ENCODE data around the gene NANS.
A peak's percentile ranks its signal among the peaks of the same experiment; 100 is the strongest.
"Not testable (repeated sequence)": the region's sequence is repeated elsewhere in the genome, so short reads cannot be mapped to it uniquely, and the experiment has no call there.

The NANS gene

DNA sequence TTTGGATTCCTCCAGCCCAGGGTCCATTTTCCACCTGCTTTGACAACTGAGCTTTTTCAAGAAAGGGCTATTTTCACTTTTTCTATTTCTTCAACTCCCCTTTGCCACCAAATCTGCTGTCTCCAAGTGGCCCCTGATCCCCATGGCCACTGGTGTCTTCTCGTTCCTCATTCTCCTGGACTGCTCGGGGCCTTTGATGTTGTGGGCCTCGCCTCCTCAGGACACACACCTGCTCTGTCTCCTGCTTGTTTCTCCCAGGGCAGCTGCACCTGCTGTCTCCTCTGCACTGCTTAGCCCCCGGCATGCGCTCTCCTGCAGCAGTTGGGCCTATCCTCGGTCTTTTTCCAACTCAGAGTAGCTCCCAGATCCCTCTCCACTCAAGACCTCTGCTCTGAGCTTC is 16.3 kb upstream of the NANS start:
- no peak for DNase-seq

DNA sequence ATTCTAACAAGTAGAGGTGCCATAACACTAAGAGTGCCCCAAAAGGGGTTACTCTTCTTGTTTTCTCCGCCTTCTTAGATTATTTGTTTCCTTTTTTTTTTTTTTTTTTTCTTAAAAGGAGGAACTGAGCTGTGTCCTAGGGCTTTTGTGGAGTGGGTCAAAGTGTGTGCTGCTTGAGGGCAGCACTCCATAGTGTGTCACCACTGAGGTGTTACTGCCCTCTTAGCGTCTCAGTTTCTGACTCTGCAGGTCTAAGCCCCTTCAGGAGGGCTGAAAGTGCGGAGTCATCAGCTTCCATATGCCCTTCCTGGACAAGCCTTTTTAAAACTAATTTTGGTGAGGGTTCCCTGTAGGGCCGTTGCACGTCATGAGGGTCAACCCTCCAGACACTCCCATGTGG is 12.6 kb upstream of the NANS start:
- no peak for DNase-seq

DNA sequence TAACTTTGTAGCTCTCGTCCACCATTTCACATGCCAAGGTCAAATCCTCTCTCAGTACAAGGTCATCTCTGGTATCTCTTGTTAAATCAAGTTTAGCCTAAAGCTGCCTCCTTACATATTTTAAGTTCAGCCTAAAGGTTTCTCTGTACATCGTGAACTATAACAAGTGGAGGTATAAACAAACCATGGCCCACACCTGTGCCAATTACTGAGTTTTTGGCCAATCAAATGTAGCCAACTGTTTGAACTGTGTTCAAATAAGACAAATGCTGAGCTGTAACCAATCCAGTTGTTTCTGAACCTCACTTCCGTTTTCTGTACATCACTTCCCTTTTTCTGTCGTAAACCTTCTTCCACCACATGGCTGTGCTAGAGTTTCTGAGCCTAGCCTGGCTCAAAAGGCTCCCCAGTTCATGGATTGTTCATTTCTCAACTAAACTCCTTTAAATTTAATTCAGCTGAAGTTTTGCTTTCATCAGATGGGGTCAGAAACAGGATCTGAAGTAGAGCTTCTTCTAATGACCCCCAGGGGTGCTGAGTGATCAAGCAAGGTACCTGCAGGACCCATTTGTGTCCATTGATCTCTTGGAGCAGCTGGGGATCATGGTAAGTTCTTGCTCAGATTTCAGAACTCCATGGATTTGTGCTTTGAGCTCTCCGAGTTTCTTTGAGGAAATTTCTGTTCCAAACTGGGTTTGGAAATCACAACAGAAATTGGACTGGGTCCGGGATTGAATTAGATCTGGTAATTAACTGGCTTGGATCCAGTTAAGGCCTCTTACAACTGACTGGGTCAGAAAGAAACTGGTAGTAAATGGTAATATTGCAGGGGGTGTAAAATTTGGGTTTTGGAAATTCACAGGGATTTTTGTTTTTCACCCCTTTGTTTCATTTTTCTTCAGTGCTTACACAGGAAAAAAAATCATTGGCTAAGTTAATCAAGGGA is 11.0 kb upstream of the NANS start:
- DNase-seq = no peak

DNA sequence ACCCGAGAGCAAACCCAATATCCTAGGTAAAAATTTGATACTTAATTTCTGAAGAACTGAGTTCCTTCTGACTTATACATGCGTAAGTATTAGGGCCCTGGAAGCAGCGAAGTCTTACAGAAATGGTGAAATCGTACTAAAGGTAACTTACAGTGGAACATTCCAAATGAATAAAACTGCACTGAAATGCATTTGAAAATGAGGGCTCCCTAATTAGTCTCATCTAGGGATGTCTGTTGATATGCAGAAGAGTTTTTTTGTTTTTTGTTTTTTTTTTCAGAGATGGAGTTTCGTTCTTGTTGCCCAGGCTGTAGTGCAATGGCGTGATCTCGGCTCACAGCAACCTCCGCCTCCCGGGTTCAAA is 10.4 kb upstream of the NANS start:
- DNase-seq = no peak

DNA sequence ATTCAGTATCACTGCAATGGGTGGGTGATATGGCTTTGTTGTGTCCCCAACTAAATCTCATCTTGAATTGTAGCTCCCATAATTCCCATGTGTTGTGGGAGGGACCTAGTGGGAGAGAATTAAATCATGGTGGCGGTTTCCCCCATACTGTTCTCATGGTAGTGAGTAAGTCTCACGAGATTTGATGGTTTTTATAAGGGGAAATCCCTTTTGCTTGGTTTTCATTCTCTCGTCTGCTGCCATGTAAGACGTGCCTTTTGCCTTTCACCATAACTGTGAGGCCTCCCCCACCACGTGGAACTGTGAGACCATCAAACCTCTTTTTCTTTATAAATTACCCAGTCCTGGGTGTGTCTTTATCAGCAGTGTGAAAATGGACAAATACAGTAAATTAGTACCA is 9.5 kb upstream of the NANS start:
- DNase-seq = no peak

DNA sequence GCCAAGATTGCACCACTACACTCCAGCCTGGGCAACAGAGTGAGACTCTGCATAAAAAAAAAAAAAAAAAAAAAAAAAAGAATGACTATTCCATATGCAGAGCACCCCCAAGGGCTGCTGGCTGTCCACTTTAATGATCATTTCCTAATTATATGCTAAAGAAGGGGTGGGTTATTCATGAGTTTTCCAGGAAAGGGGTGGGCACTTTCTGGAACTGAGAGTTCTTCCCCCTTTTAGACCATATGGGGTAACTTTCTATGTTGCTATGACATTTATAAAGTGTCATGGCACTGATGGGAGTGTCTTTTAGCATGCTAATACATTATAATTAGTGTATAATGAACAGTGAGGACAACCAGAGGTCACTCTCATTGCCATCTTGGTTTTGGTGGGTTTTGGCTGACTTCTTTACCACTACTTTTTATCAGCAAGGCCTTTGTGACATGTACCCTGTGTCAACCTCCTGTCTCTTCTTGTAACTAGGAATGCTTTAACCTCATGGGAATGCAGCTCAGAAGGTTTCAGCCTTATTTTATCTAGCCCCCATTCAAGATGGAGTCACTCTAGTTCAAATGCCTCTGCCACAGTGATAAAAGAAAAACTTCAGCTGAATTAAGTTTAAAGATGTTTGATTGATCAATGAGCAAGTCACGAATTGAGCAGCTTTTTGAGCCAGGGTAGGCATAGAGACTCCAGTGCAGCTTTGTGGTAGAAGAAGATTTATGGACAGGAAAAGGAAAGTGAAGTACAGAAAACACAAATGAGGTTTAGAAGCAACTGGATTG is 7.1 kb upstream of the NANS start:
- DNase-seq = no peak

DNA sequence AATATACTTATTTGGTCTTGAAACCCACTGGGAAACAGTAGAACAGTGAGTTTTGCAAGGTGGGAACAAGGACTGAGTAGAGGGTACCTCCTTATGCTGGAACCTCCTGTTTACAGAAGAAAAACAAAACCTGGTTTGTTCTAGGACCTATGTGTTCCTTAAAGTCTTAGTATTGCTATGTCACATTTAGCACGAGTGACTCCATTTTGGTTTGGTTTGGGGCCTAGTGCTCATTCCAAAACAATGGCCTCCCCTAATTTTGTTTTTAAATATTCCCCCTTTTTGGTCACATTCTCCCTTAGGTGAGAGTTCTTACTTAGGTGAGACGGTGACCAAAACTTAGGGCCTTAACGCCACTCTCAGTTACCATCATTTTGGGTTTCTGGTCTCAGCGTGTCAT is 6.2 kb upstream of the NANS start:
- no peak for DNase-seq

DNA sequence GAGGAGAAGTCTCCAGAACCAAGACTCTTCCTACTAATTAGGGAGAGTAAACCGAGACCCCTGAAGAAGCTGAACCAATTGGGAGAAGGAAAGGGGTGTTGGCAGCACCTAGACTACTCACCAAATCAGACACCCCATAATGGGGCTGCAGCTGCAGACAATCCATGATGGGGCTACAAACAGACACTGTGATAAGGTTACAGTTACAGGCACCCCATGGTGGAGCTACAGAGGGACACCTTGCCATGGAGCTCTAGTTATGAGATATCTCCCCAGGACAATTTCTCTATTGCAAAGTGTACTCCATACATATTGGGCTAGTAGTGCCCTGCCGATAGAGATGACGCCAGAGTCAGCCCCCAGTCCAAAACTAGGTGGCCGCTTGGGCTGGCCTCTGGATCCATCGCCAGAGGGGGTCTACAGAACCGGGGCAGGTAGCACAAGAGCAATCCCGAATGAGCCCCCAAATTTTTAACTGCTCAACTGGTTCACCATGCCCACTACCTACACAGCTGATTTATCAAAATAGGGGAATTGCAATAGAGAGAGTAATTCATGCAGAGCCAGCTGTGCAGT is 2.1 kb upstream of the NANS start:
- DNase-seq = no peak

DNA sequence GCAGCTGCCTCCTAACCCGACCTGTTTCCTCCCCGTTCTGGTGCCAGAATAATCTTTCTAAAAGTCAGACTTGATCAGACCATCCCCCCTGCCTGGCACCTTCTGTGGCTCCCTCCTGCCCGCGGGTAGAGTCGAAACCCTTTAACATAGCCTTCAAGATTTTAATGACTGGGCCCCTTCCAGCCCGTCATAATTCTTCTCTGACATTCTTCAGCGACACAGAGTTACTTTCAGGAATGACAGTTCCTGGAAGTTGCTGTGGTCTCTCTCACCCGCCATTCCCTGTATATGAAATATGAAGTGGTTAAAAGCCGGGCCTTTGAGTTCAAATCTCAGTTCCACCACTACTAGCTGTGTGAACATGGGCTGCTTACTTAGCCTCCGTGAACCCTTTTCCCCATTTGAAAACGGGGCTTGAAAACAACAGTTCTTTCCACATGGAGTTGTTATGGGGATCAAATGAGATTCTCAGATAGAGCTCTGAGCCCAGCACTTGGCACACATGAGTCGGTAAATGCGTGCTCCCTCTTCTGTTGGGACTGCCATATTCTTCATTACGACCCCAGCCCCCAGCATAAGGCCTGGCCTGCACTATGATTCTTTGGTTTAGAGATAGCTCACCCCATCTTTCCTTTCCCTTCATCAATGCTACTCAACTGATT is 737 bp downstream of the NANS start:
- no peak for DNase-seq

DNA sequence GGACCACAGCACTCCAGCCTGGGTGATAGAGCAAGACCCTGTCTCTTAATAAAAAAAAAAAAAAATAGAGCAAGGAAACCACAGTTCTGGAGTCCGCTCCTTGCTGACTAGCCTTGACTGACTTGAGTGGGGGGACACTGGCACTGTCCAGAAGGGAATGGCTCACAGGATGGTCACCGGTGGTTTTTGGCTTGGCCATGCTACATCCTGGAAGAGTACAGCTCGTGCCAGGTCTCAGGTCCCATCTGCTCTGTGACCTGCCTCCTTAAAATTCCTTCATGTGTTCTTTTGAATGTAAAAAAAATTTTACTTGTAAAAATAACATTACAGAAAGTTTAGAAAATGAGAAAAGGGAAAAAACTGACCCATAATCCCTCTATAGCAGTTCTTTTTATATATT is 5.6 kb downstream of the NANS start:
- DNase-seq = no peak

DNA sequence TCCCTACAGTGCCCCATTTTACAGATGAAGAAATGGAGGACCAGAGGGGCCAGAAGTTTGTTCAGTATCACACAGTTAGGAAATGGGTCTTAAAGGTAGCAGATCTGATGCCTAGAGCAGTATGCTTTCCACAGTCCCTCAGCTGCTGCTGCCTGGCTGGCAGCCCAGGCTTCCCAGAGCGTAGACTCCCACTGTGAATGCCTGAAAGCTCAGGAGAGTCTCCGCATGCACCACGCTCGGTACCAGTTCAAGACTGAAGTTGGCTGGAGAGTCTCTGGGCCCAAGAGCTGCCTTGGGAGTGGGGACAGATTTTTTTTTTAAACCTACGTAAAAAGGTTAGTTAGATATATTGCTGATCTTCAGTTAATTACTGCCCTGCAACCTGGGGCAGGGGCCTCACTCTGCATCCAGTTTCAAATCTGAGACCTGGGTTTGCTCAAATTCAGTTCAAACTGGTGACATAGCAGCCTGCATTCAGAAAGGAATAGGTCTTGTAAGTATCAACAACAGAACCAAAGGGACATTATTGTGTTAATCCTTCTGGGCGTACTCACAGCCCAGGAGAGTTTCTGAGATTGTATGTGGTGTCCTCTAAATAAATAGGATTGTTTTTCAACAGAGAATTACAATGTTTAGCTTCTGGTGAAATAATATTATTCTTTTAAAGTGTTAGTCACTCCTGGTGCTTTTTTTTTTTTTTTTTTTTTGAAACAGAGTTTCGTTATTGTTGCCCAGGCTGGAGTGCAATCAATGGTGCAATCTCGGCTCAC is 8.3 kb downstream of the NANS start:
- DNase-seq = no peak

DNA sequence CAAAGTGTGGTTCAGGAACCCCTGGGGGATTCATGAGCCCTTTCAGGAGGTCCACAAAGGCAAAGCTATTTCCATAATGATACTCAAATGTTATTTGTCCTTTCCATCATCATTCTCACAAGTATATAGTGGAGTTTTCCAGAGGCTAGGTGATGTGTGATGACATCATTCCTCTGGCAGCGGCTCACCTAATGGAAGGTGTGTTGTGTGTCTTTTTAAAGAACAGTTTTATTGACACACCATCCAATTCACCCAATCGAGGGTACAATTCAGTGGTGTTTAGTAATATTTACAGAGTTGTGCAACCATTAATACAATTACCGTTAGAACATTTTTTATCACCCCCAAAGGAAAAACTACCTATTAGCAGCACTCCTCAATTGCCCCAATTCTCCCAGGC is 9.7 kb downstream of the NANS start:
- no peak for DNase-seq

DNA sequence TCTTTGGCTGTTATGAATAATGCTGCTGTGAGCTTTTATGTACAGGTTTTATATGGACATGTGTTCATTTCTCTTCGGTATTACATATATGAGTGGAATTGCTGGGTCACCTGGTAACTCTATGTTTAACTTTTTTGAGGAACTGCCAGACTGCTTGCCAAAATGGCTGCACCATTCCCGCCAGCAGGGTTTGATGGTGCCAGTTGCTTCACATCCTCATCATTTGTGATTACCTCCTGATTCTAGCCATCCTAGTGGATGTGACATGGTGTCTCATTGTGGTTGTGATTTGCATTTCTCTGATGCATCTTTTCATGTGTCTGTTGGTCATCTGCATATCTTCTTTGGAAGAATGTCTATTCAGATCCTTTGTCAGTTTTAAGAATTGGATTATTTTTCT is 10.7 kb downstream of the NANS start:
- DNase-seq = no peak

DNA sequence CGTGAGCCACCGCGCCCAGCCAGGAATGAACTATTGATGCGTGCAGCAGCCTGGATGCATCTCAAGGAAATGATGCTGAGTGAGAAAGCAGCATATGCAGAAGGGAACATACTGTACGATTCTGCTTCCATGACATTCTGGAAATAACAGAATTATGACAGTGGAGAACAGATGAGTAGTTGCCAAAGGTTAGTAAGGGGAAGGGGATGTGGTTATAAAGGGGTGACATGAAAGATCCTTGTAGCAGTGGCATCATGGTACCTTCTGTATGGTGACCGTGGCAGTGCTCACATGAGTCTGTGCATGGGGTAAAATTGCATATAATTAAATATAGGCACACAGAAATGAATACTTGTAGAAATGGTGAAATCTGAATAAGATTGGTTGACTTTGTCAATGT is 13.0 kb downstream of the NANS start:
- DNase-seq = no peak

DNA sequence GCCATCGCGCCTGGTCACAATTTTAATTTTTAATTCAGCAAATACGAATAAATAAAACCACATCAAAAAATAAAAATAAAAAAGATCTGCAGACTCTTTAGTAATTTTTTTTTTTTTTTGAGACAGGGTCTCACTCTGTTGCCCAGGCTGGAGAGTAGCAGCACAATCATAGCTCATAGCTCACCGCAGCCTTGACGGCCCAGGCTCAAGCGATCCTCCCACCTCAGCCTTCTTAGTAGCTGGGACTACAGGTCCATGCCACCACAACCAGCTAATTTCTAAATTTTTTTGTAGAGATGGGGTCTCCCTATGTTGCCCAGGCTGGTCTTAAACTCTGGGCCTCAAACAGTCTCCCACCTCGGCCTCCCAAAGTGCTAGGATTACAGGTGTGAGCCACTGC is 14.2 kb downstream of the NANS start:
- DNase-seq = no peak

DNA sequence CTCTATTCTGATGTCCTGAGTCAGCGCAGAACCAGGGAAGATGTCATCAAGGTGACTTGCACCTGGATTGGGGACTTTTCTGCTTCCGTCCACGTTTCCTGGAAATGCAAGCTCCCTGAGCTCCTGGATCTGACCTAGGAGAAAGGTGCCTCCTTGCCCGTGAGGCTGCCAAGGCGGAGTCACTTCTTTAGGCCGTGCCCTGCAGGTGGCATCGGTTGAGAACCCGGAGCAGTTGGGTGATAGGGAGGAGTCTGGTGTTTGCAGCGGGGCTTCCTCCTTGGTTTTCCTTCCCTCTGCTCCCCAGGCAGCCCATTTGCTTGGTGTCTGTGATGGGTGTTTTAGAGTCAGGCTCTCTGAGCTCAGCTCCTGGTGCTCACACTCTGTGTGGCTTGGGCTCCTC is 15.2 kb downstream of the NANS start:
- no peak for DNase-seq

DNA sequence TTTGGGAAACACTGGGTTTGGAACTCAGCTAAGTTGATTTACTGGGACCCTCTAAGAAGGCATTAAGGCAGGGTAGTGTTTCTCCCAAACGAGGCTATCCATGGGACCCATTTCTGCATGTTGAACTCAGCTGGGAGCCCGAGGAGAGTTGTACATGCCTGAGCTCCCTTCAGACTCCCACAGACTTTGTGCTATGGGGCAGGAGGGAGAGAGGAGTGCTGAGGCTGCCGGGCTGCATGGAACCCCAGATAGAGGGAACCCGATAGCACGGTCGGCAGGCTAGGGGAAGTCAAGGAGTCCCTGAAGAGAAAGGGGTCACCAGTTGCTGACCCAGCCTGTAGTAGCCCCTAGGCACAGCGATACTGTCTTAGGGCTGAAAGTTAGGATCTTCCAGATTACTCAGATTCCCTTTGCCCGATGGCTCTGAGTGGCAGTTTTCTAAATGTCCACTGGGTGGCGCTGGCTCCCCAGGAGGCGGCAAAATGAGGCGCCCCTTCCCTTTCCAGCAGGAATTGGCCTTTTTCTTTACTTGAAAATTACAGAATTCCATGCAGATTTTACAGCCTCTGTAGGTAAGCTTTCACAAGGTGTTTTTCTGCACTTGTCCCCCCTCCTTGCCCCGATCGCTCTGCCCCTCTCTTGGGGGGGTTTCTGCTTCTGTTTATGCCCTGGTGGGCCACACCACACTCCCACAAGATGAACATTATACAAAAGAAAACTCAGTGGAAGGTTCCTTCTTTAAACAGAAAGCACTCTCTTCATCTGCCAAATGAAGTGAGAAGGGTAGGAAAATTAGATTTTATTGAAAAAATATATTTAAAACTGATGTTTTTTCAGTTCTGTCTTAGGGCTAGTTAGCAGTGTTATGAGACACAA is 17.8 kb downstream of the NANS start:
- peak; percentile 70 for DNase-seq

DNA sequence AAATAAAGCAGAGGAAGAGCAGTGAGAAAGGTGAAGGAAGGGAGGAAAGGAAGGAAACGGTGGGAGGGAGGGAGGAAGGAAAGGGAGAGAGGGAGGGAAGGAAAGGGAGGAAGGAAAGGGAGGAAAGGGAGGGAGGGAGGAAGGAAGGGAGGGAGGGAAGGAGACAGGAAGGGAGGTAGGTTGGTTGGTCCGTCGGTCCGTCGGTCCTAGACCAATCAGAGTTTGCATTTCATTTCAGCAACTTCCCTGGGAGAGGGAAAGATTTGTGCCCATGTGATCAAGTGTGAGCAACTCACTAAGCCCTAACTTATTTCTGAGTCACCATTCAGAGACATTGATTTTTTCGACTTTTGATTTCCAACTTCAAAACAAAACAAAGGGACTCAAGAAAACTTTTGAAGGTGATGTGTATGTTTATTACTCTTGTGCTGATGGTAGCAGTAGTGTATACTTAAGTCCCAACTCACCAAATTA is 18.8 kb downstream of the NANS start:
- no peak for DNase-seq

DNA sequence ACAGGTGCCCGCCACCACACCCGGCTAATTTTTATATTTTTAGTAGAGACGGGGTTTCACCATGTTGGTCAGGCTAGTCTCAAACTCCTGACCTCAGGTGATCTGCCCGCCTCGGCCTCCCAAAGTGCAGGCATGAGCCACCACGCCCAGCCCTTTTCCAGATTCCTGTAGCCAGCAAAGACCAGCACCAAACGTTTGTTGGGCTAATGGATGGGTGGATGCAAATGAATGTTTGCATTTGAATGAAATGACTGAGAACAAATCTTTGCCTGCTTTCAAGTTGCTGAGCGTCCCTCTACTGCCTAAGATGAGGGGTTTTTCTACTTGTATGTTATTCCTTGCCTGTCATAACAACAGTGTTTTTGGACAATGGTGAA is 20.0 kb downstream of the NANS start:
- not testable (repeated sequence) for DNase-seq

DNA sequence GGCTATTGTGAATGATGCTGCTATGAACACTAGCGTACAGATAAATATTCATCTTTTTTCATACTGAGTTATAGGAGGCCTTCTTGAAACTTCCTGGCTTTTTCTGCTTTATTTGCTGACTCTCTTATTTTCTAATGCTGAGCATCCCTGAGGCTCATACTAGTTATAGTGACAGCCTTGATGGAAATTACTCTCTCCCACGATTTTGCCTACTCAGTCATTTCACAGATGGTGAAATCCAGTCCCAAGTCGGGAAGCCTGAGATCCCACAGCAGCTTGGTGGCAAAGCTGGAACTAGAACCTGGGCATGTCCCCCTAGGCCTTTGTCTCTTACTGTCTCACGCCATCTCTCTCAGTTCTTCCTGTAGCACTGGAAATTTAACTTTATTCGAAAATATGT is 22.4 kb downstream of the NANS start:
- no peak for DNase-seq

DNA sequence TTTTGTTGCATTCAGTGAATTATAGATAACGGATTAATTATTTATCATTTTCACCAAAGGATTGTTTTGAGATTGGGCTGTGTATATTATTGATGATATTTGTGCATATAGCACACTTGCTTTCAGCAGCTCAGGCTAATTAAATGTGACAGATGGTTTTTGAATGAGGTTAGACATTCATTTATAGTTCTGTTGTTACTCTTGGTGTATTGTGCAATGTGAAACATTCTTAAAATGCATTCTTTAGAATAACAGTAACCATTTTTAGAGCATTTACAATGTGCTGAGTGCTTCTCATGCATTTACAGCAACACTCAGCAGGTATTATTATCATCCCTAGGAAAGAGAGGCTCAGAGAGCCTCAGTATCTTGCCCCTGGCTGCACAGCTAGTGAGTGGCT is 23.8 kb downstream of the NANS start:
- DNase-seq = no peak

DNA sequence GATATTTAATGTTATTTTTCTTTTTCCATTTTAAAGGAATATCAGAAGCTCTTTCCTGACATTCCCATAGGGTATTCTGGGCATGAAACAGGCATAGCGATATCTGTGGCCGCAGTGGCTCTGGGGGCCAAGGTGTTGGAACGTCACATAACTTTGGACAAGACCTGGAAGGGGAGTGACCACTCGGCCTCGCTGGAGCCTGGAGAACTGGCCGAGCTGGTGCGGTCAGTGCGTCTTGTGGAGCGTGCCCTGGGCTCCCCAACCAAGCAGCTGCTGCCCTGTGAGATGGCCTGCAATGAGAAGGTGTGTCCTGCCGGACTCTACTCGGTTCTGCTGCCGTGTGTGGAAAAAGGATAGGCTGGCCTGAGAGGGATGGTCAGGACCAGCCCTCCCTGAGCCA is 24.2 kb downstream of the NANS start:
- no peak for DNase-seq

Data from activated CD4-positive, CD25-positive, alpha-beta regulatory T cell treated with anti-CD3 and anti-CD28 coated beads, Interleukin-2, amount 50 U/mL, for 72 hours (primary cell).